ENCODE data around the gene EEF2.

- TF ChIP-seq CTCF (IDR thresholded peaks at IDR 0.05; ENCODE audit: low read depth, low read length) (no peak), POLR2A (IDR thresholded peaks at IDR 0.05; ENCODE audit: extremely low read depth, insufficient read length) (no peak), MAX (IDR thresholded peaks at IDR 0.05; ENCODE audit: low read depth, low read length) (no peak)
Observed at GRCh38 chr19:4031420-4031819, 46.2 kb upstream of the EEF2 start.
